IMR-90 (cell line): ENCODE data around the gene LPAR5. TPM values are rescaled to one million over a fixed set of nuclear protein-coding genes. Genes with fewer than 3 reads are reported as not detected.

Source experiments
- microRNA-seq, 2 experiments: library from miRNA; stranded (forward) in 1 of 2; unstranded in 1 of 2; fragments of 10-50 nt in 1 of 2; fragments of <30 nt in 1 of 2; gene quantifications in 1 of 2; microRNA quantifications in 1 of 2; one replicate each; pipeline versions ENCODE3 to v1.1.0; 2013 to 2020; ENCODE audit not compliant: insufficient read depth in 1 of 2, insufficient read length in 1 of 2, unreplicated experiment in 1 of 2
- polyA plus RNA-seq, 3 experiments: library from polyadenylated mRNA; depleted of rRNA; stranded (reverse); fragments of >200 nt; gene quantifications; 2 replicates each; pipeline ENCODE4 v1.2.3, GENCODE V29; 2012; ENCODE audit warnings: low replicate concordance in 1 of 3
- small RNA-seq, 5 experiments: library from RNA; depleted of rRNA; stranded (forward); fragments of <200 nt; gene quantifications; one replicate each; pipeline ENCODE3, GENCODE V24; 2012
- total RNA-seq: library from RNA; depleted of rRNA; stranded (reverse); fragments of >200 nt; gene quantifications from 2 replicates; pipeline ENCODE4 v1.2.3, GENCODE V29; 2012; rRNA removed

The LPAR5 gene
- total and polyA plus RNA-seq, 2 of the 4 experiments (the other 2 are of a cell fraction): not detected

Small RNAs within 50 kb of the gene (microRNA-seq; reads per million reads assigned to microRNA genes)
- gene SCARNA11 (ENCODE audit: insufficient read depth, insufficient read length): 50.6 reads per million, percentile 75 among the genes with 10 or more reads in this experiment

Small RNAs within 50 kb of the gene (small RNA-seq; reads per million reads assigned to genes)
- gene SCARNA11: 8.2 to 55.4 (median 23.3) reads per million in 5 experiments

Other genes starting within 250 kb of the LPAR5 start
- not detected in 2 replicates for gene CD27, start 191.0 kb downstream of the LPAR5 start, total RNA-seq
- gene CD27, start 191.0 kb downstream of the LPAR5 start, polyA plus RNA-seq (2012; rRNA removed): 0.07 and 0.10 TPM in 2 replicates
- gene TAPBPL, start 183.9 kb downstream of the LPAR5 start, total RNA-seq: 3.4 and 3.6 TPM in 2 replicates
- 10.4 and 12.1 TPM in 2 replicates for gene TAPBPL, start 183.9 kb downstream of the LPAR5 start, polyA plus RNA-seq (2012; rRNA removed)
- gene VAMP1, start 165.3 kb downstream of the LPAR5 start, total RNA-seq: 7.2 and 7.5 TPM in 2 replicates
- gene VAMP1, start 165.3 kb downstream of the LPAR5 start, polyA plus RNA-seq (2012; rRNA removed): 21.9 and 23.1 TPM in 2 replicates
- 80.1 and 126 TPM in 2 replicates for gene MRPL51, start 142.7 kb downstream of the LPAR5 start, total RNA-seq
- 151 and 160 TPM in 2 replicates for gene MRPL51, start 142.7 kb downstream of the LPAR5 start, polyA plus RNA-seq (2012; rRNA removed)
- gene NCAPD2, start 141.9 kb downstream of the LPAR5 start, total RNA-seq: 52.8 and 57.9 TPM in 2 replicates
- 35.6 and 40.9 TPM in 2 replicates for gene NCAPD2, start 141.9 kb downstream of the LPAR5 start, polyA plus RNA-seq (2012; rRNA removed)
- gene GAPDH, start 101.4 kb downstream of the LPAR5 start, total RNA-seq: 11,536 and 12,939 TPM in 2 replicates
- gene GAPDH, start 101.4 kb downstream of the LPAR5 start, polyA plus RNA-seq (2012; rRNA removed): 21,893 and 22,387 TPM in 2 replicates
- 5.6 and 5.8 TPM in 2 replicates for gene IFFO1, start 79.9 kb downstream of the LPAR5 start, total RNA-seq
- gene IFFO1, start 79.9 kb downstream of the LPAR5 start, polyA plus RNA-seq (2012; rRNA removed): 35.1 and 37.8 TPM in 2 replicates
- 32.5 and 35.8 TPM in 2 replicates for gene NOP2, start 67.7 kb downstream of the LPAR5 start, total RNA-seq
- gene NOP2, start 67.7 kb downstream of the LPAR5 start, polyA plus RNA-seq (2012; rRNA removed): 49.9 and 51.7 TPM in 2 replicates
- 262 and 279 TPM in 2 replicates for gene CHD4, start 28.6 kb downstream of the LPAR5 start, total RNA-seq
- 99.8 and 116 TPM in 2 replicates for gene CHD4, start 28.6 kb downstream of the LPAR5 start, polyA plus RNA-seq (2012; rRNA removed)
- gene ACRBP, start 11.5 kb upstream of the LPAR5 start, total RNA-seq: not detected in 2 replicates
- gene ACRBP, start 11.5 kb upstream of the LPAR5 start, polyA plus RNA-seq (2012; rRNA removed): 0.27 and 0.38 TPM in 2 replicates
- gene ING4, start 27.2 kb upstream of the LPAR5 start, total RNA-seq: 22.0 and 25.3 TPM in 2 replicates
- gene ING4, start 27.2 kb upstream of the LPAR5 start, polyA plus RNA-seq (2012; rRNA removed): 31.1 and 47.5 TPM in 2 replicates
- 16.3 and 17.5 TPM in 2 replicates for gene ZNF384, start 53.4 kb upstream of the LPAR5 start, total RNA-seq
- gene ZNF384, start 53.4 kb upstream of the LPAR5 start, polyA plus RNA-seq (2012; rRNA removed): 53.7 and 55.6 TPM in 2 replicates
- under 0.01 and 0.18 TPM in 2 replicates for gene PIANP, start 64.9 kb upstream of the LPAR5 start, total RNA-seq
- 5.4 and 6.8 TPM in 2 replicates for gene PIANP, start 64.9 kb upstream of the LPAR5 start, polyA plus RNA-seq (2012; rRNA removed)
- 51.4 and 58.8 TPM in 2 replicates for gene COPS7A, start 88.1 kb upstream of the LPAR5 start, total RNA-seq
- 135 and 138 TPM in 2 replicates for gene COPS7A, start 88.1 kb upstream of the LPAR5 start, polyA plus RNA-seq (2012; rRNA removed)
- gene MLF2, start 117.2 kb upstream of the LPAR5 start, total RNA-seq: 236 and 244 TPM in 2 replicates
- 359 and 403 TPM in 2 replicates for gene MLF2, start 117.2 kb upstream of the LPAR5 start, polyA plus RNA-seq (2012; rRNA removed)
- 11.4 and 17.2 TPM in 2 replicates for gene PTMS, start 130.4 kb upstream of the LPAR5 start, total RNA-seq
- 275 and 288 TPM in 2 replicates for gene PTMS, start 130.4 kb upstream of the LPAR5 start, polyA plus RNA-seq (2012; rRNA removed)
- gene LAG3, start 136.6 kb upstream of the LPAR5 start, total RNA-seq: not detected in 2 replicates
- 0.41 and 0.66 TPM in 2 replicates for gene LAG3, start 136.6 kb upstream of the LPAR5 start, polyA plus RNA-seq (2012; rRNA removed)
- 4.2 and 5.7 TPM in 2 replicates for gene CD4, start 153.6 kb upstream of the LPAR5 start, total RNA-seq
- 15.0 and 15.7 TPM in 2 replicates for gene CD4, start 153.6 kb upstream of the LPAR5 start, polyA plus RNA-seq (2012; rRNA removed)
- 1.7 and 2.9 TPM in 2 replicates for gene GPR162, start 185.9 kb upstream of the LPAR5 start, total RNA-seq
- 6.0 and 7.8 TPM in 2 replicates for gene GPR162, start 185.9 kb upstream of the LPAR5 start, polyA plus RNA-seq (2012; rRNA removed)
- gene P3H3, start 192.4 kb upstream of the LPAR5 start, total RNA-seq: 25.8 and 27.8 TPM in 2 replicates
- 83.9 and 90.5 TPM in 2 replicates for gene P3H3, start 192.4 kb upstream of the LPAR5 start, polyA plus RNA-seq (2012; rRNA removed)
- gene GNB3, start 205.0 kb upstream of the LPAR5 start, total RNA-seq: 0.56 and 0.72 TPM in 2 replicates
- 20.5 and 20.7 TPM in 2 replicates for gene GNB3, start 205.0 kb upstream of the LPAR5 start, polyA plus RNA-seq (2012; rRNA removed)
- 23.5 and 30.3 TPM in 2 replicates for gene CDCA3, start 215.3 kb upstream of the LPAR5 start, total RNA-seq
- 61.0 and 67.5 TPM in 2 replicates for gene CDCA3, start 215.3 kb upstream of the LPAR5 start, polyA plus RNA-seq (2012; rRNA removed)
- 119 and 125 TPM in 2 replicates for gene USP5, start 216.2 kb upstream of the LPAR5 start, total RNA-seq
- gene USP5, start 216.2 kb upstream of the LPAR5 start, polyA plus RNA-seq (2012; rRNA removed): 67.7 and 69.7 TPM in 2 replicates
- 1,842 and 2,176 TPM in 2 replicates for gene TPI1, start 231.6 kb upstream of the LPAR5 start, total RNA-seq
- 1,995 and 2,214 TPM in 2 replicates for gene TPI1, start 231.6 kb upstream of the LPAR5 start, polyA plus RNA-seq (2012; rRNA removed)
- gene SPSB2, start 237.3 kb upstream of the LPAR5 start, total RNA-seq: 1.1 and 1.3 TPM in 2 replicates
- 4.1 and 4.3 TPM in 2 replicates for gene SPSB2, start 237.3 kb upstream of the LPAR5 start, polyA plus RNA-seq (2012; rRNA removed)